M059J (cell line): Measurements from ENCODE around the gene PRMT7. TPM values are rescaled to one million over a fixed set of nuclear protein-coding genes. Genes with fewer than 3 reads are reported as not detected.

Experiments
- DNase-seq: peaks from one replicate; pipeline ENCODE4 v3.0.0-alpha.2; 2012; ENCODE audit warnings: low read depth
- total RNA-seq: library from RNA; depleted of rRNA; stranded (reverse); fragments of >200 nt; shearing (Covaris generic); gene quantifications from 2 replicates; pipeline ENCODE4 v1.2.3, GENCODE V29; 2014; rRNA removed

PRMT7 gene
- total RNA-seq, 1 experiment from 2014 or later = 44.2 TPM

- no peak for DNase-seq
These were observed 84.5 kb downstream of the PRMT7 start for GRCh38 chr16:68395167-68395786.

DNA sequence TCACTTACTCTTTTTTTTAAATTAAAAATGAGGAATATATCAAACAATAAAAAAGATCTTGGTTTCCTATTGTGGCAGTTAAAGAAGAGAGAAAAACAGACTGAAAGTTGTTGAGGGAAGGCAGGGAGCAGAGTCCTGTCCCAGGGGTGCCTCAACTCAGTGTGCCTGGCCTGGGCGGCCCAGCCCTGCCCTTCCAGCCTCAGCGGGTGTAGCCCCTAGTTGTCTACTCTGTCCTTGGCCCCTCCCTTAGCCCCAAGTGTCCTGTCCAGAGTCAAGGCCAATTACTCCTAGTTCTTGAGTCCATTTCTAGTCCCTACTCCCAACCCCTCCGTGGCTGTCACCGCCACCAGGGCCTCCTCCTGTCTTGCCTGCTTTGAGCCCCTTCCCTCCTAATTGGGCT lies 85.0 kb downstream of the PRMT7 start:
- DNase-seq = no peak

DNA sequence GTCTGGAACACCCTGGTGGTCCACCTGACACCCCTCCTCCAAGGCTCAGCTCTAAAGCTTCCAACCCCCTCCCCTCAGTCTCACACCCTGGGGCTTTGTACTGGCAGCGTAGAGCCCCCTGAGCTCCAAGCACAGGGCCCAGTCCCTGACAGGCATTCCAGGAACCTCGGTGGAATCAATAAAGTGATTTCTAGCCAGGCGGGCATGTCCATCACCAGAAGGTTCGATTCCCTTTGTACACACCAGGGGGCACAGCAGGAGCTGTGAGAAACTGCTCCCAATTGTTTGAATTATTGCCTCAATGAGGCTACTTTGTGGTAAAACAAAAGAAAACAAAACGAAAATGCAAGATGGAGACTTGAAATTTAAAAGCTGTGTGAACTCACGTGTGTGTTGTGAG lies 85.7 kb downstream of the PRMT7 start:
- DNase-seq = peak; percentile 49

DNA sequence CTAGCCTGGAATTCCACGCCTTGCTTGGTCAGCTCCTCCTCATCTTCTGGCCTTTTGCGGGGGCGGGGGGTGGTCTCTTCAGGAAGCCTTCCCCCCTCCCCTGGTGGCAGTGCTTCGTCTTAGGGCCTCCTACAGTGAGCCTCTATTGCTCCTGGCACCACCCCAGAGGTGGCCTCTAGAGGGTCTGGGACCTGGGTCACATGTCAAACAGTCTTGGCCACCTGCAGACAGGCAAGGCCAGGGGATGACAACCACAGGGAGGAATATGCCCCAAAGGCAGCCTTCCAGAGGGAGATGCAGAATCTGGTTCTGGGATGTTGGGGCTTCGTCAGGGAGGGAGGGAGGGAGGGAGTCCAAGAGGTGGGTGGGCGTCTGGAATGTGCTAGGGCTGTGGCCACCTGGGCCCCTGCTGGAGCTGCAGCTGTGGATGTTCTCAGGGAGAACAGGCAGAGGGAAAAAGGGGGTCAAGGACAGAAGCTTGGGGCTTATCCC lies 86.9 kb downstream of the PRMT7 start:
- no peak for DNase-seq

DNA sequence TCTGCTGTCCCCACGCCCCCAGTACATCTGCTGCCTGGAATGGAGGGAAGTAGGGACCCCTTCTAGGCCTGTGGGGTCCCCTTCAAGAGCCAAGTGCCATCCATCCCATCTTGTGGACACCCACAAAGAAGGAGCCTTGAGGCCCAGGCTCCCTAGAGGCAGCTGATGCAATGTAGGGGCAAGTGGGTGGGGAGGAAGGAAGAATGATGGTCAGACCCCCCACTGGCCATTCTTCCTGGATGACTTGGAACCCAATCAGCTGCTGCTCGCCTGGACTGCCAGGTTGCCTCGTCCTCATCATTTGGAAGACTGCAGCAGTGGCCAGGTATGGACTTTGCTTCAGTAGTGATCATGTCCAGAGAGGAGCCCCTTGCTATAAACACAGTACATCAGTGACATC lies 88.6 kb downstream of the PRMT7 start:
- no peak for DNase-seq

DNA sequence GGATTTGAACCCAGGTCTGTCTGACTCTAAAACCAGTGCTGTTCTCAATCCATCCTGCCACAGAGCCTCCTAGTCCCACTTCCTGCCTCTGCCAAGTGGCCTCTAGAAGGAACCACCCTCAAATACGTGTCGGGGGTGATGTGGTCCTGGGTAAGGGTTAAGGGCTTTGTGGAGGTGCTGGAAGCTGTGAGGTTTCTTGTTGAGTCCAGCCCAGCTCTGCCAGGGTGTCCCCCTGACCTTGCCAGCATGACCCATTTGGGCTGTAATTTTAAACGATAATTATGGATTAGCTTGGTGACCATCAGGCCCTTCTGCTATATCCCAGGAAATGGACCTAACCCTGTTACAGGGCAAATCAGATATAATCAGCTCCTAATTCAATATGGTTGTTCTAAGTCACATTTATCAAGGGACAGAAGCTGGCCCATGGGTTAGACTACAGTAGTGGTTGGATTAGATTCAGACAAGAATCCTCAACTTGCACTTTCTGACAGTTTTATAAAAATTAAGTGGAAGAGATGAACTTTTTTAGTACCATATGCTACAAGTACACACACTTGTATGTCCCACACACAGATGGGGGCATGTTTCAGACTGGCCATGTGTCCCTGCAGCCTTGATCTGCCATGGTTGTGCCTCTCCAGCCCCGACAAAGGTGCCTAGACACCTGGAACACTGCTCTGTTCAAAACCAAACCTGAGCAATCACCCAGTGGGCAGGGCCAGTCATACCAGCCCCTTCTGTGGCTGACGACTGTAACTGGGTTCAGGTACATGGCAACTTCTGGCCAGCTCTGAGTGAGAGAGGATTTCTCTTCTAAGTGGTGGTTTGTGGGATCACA lies 89.5 kb downstream of the PRMT7 start:
- DNase-seq = no peak

- DNase-seq = no peak
These were observed 90.2 kb downstream of the PRMT7 start for GRCh38 chr16:68400924-68401460.

DNA sequence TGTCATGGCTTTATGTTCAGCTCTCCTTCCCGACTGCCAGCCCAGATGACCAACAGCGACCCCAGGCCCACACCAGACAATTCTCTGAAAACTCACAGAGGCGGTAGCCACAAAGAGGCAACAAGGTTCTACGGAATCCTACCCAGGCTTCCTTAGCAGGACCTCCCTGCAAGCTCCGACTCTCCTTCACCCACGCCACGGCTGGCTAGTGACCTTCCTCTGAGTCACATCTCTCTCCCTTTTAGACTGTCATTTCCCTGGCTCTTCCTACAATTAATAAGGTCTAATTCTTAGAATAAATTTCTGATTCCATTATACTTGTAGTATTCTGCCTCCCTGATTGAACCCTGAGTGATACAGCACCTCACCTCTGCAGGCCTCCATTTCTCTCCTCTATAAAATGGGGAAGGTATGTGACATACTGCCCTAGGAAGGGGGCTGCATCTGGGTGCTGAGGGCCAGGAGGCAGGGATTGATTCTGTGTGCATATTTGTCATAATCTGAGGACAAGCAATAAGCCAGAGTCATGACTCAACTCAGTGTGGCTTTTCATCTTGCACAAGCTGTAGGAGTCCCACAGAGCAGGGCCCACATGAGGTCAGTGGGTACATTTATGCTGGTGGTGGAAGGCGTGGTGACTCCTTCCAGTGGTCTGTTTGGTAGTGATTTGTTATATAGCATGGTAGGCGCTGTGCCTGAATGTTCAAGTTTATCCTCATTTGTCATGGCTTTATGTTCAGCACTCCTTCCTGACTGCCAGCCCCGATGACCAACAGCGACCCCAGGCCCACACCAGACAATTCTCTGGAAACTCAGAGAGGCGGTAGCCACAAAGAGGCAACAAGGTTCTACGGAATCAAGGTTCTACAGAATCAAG lies 91.3 kb downstream of the PRMT7 start:
- DNase-seq = peak; percentile 63

DNA sequence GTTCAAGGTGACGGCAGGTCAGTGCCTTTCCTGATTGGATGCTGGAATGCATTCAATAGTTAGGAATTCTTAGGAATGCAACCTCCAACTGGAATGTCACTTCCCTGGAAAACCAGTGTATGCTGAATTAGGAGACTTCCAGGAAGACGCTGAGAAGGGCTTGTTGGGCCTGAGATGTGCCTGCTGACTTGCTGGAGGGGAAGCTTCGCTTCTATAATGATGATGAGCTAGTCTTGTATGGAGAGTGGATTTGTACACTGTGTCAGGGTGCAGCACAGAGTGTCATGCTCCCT lies 91.9 kb downstream of the PRMT7 start:
- DNase-seq = no peak

DNA sequence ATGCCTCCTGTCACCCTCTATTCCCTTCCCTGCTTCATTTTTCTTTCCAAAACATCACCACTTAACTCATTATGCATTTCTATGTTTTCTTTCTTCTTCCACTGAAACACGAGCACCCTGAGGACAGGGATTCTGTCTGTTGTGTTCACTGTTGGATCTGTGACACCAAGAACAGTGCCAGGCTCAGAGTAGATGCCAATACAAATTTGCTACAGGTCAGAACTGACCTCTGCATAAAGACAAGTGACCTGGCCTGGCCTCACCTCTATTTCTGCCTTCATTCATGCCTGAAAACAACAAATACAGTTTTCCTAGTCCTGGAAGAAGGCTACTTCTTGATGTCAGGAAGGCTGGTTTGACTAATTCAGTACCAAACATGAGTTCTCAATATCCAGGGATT lies 92.4 kb downstream of the PRMT7 start:
- no peak for DNase-seq

DNA sequence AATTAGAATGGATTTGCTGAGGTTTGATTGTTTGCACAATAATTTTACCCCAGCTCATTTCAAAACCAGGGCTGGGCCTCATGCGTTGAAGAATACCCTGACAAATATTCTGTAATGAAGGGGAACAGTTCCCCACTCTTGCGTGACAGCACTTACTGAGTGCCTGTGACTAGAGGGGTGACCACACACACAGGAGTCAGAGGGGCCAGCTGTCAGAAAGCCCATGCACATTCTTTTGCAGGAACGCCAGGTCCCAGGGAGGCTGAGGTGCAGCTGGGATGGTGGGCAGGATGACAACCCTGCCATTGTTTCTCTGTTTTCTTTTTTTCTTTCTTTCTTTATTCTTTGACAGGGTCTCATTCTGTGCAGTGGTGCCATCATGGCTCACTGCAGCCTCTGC lies 92.9 kb downstream of the PRMT7 start:
- no peak for DNase-seq

DNA sequence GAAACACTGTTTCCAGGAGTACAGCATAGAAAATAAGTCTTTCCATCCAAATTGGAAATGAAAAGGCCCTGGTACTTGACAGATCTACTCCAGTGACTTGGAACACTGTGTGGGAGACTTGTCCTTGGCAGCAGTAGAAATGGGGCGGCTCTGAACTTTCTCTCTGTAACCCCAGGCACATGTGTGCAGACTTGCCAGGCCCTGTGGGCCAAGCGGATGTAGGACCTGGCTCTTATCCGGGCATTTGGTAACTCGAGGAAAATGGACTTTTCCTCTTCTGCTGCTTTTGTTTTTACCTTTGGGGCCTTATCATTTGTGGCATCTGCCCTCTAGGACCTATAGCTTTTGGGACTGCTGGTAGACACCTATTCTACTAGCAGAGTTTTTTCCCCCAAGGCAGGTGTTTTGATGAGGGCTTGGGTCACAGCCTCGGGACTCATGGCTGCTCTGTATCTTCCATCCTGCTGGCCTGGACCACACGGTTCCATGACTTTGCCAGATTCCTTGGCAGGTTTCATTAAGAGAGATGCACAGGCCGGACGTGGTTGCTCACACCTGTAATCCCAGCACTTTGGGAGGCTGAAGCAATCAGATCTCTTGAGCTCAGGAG lies 94.0 kb downstream of the PRMT7 start:
- DNase-seq = no peak

DNA sequence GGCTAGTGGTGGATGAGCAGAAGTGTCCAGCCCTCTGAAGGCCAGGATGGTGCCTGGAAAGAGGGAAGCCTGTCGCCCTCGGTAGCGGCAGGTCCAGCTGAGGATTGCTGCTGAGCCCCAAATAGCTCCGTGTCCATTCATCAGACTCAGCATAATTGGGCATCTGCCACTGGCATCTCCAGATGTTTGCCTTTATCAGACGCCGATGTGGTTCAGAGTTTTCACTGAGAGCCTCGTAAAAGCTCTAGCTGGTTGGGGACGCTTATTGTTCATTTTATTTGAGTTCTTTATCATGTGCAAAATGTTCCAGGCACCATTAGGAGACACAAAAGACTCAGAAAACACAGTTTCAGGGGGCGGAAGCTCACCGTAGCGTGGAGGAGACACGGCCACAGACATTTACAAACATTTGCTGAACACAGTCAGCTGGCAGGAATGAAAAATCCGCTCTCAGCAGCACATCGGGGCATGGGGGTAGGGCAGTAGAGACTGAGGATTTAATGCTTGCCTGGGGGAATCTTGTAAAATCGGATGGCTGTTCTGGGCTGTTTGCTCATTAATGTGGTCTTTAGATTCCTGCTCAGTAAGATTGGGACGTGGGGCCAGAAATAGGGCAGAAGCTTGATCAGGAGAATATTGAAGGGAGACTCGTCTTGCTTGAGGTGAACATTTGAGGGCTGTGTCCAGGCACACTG lies 95.8 kb downstream of the PRMT7 start:
- DNase-seq = peak; percentile 48

Other genes with a start within 250 kb of the PRMT7 start
- 24.9 and 31.9 TPM in 2 replicates for gene NFATC3, start 225.6 kb upstream of the PRMT7 start, total RNA-seq
- not detected in 2 replicates for gene ESRP2, start 74.9 kb upstream of the PRMT7 start, total RNA-seq
- gene PLA2G15, start 65.6 kb upstream of the PRMT7 start, total RNA-seq = 26.2 and 36.6 TPM in 2 replicates
- gene SLC7A6, start 46.5 kb upstream of the PRMT7 start, total RNA-seq = 12.1 and 26.1 TPM in 2 replicates
- gene SLC7A6OS, start 73 bp upstream of the PRMT7 start, total RNA-seq = 11.5 and 13.2 TPM in 2 replicates
- 0.25 TPM in 1 of 2 replicates, not detected in the other for gene SMPD3, start 137.5 kb downstream of the PRMT7 start, total RNA-seq
- 20.5 and 22.0 TPM in 2 replicates for gene ZFP90, start 228.3 kb downstream of the PRMT7 start, total RNA-seq